Breast epithelium (tissue), 4 donors: Measurements from ENCODE around the gene CPSF4. TPM values are rescaled to one million over a fixed set of nuclear protein-coding genes. Genes with fewer than 3 reads are reported as not detected.

ENCODE experiments used
- DNase-seq, 2 donors: peaks; one replicate each; pipeline ENCODE4 v3.0.0-alpha.2; 2019; ENCODE audit warnings: low spot score in 2 of 2
- H3K27ac ChIP-seq, 2 donors: fragments of 200-600 bp; sonication (generic) in 1 of 2; one replicate each; pipeline ENCODE4 v1.5.1; 2016 to 2019; ENCODE audit warnings: mild to moderate bottlenecking in 1 of 2
- H3K27me3 ChIP-seq, 2 donors: fragments of 200-600 bp; sonication (generic) in 1 of 2; one replicate each; pipeline versions ENCODE4 v1.5.1 to v1.6.0; 2017 to 2019; ENCODE audit warnings: control low read depth in 1 of 2, mild to moderate bottlenecking in 1 of 2
- H3K36me3 ChIP-seq: fragments of 200-600 bp; one replicate; pipeline ENCODE4 v1.5.1; 2019
- H3K4me1 ChIP-seq, 2 donors: fragments of 200-600 bp; sonication (generic); one replicate each; pipeline ENCODE4 v1.5.1; 2016 to 2019; ENCODE audit warnings: control low read depth in 1 of 2
- H3K4me3 ChIP-seq, 3 donors: fragments of 200-600 bp; sonication (generic); 1 replicate in 2 of 3; 2 replicates in 1 of 3; pipeline ENCODE4 v1.5.1; 2016 to 2019; ENCODE audit warnings: mild to moderate bottlenecking in 3 of 3, moderate library complexity in 2 of 3
- H3K9me3 ChIP-seq, 2 donors: fragments of 200-600 bp; sonication (generic) in 1 of 2; one replicate each; pipeline ENCODE4 v1.5.1; 2016 to 2019; ENCODE audit warnings: control low read depth in 1 of 2
- POLR2A ChIP-seq: fragments of 450-650 bp; IDR thresholded peaks from one replicate; pipeline ENCODE4 v1.6.1; 2016; ENCODE audit warnings: antibody characterized with exemption, mild to moderate bottlenecking, moderate library complexity
- POLR2AphosphoS5 ChIP-seq, 3 donors: sonication (generic); formaldehyde crosslinking; IDR thresholded peaks; one replicate each; pipeline ENCODE4 v1.6.1; 2017; ENCODE audit warnings: antibody characterized with exemption in 3 of 3
- intact Hi-C: fragments of 100-400 bp; cut with DNase I; formaldehyde crosslinking; loops from one replicate; pipeline ENCODE4 v1.15.1; 2023; ENCODE audit warnings: low total_unique reads
- total RNA-seq, 3 donors: library from RNA; depleted of rRNA; stranded (reverse); fragments of >200 nt; gene quantifications; one replicate each; pipeline ENCODE4 v1.1.0, GENCODE V29; 2016
- TF ChIP-seq, protein P1 (sequence below), 3 donors: fragments of 450-650 bp; IDR thresholded peaks; one replicate each; pipeline ENCODE4 v1.5.1; 2016 to 2017; ENCODE audit warnings: antibody characterized with exemption in 3 of 3, mild to moderate bottlenecking in 3 of 3, moderate library complexity in 3 of 3

The CPSF4 gene
- total RNA-seq, 3 donors from 2014 or later, result 32.8 to 40.6 (median 32.9) TPM

DNA sequence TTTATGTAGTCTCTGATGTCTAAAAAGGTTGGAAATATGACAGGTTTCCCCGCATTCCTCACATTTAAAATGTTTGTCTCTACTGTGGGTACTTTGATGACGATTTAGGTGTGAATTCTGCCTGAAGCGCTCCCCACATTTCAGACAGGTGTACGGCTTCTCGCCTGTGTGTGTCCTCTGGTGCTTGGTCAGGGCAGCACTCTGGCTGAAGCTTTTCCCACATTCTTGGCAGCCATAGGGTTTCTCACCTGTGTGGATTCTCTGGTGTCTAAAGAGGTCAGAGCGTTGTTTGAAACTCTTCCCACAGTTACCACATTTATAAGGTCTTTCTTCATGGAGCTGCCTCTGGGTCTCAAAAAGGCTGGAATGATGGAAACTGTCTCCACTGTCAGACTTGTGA is 55.1 kb downstream of the CPSF4 start:
- peaks cover 0 to 9% of the 10 kb centered on the region in 2 donors for H3K4me1 ChIP-seq
- H3K27me3 ChIP-seq, result no peaks in the 10 kb centered on the region
- H3K27ac ChIP-seq, result no peak overlapping the region
- peak overlapping the region in 1 of 3 donors; percentile 22 for H3K4me3 ChIP-seq
- H3K36me3 ChIP-seq, result peaks cover 18% of the 10 kb centered on the region
- TF ChIP-seq POLR2A, result no peak
- TF ChIP-seq POLR2AphosphoS5 (IDR thresholded peaks at IDR 0.05), result no peak
- TF ChIP-seq, protein P1, sequence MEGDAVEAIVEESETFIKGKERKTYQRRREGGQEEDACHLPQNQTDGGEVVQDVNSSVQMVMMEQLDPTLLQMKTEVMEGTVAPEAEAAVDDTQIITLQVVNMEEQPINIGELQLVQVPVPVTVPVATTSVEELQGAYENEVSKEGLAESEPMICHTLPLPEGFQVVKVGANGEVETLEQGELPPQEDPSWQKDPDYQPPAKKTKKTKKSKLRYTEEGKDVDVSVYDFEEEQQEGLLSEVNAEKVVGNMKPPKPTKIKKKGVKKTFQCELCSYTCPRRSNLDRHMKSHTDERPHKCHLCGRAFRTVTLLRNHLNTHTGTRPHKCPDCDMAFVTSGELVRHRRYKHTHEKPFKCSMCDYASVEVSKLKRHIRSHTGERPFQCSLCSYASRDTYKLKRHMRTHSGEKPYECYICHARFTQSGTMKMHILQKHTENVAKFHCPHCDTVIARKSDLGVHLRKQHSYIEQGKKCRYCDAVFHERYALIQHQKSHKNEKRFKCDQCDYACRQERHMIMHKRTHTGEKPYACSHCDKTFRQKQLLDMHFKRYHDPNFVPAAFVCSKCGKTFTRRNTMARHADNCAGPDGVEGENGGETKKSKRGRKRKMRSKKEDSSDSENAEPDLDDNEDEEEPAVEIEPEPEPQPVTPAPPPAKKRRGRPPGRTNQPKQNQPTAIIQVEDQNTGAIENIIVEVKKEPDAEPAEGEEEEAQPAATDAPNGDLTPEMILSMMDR (IDR thresholded peaks at IDR 0.05), result no peak
- no peak for DNase-seq
- H3K9me3 ChIP-seq, result peaks cover 22 to 29% of the 10 kb centered on the region in 2 donors
- intact Hi-C loops, result no loop called here

DNA sequence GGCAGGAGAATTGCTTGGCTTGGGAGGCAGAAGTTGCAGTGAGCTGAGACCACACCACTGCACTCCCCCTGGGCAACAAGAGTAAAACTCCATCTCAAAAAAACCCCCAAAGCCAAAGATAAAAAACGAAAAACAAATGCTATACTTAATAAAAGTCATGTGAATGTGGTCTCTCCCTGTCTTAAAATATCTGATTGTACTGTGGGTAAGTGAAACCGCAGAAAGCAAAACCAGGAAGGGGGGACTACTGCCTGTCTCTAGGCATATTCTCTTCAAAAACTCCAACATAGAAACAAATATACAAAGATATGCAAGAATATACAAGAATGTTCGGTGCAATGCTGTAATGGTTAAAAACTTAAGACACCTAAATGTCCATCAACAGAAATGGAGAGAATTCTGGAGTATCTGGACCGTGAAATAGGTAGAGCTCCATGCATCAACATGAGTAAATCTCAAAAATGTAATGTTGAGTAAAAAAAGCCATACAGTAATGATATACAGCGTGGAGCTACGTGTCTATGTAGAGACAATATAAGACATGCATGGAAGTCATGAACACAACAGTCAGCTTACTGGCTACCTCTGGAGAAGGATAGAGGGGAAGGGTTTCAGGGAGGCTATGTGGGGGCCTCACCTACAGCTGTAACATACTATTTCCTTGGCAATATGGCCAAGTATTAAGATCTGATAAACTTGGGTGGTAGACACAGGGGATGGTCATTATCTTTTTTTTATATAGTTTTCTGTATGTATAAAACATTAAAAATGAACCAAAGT is 59.2 kb downstream of the CPSF4 start:
- TF ChIP-seq POLR2A, result no peak
- TF ChIP-seq, protein P1 (IDR thresholded peaks at IDR 0.05), result no peak
- TF ChIP-seq POLR2AphosphoS5 (IDR thresholded peaks at IDR 0.05), result no peak
- H3K36me3 ChIP-seq, result peaks cover 16% of the 10 kb centered on the region
- DNase-seq, result no peak

DNA sequence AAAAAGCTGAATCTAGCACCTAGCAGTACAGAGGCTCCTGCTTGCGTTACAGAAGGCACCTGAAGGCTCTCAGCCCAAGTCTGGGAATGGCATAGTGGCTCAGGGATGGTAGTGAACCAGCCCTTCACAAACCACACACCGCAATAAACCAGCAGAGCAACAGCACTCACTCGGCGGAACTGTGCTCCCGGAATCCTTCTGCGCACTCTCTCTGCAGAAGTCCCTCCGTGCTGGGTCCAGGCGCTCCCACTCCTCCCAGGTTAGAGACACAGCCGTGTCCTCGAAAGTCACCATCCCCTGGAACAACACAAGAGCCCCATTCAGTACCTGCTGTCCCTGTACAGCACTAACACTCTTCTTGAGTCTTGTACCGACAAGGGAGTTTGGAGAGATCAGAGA is 59.8 kb downstream of the CPSF4 start:
- peaks cover 10% of the 10 kb centered on the region for H3K36me3 ChIP-seq
- H3K9me3 ChIP-seq, result peaks cover 13 to 16% of the 10 kb centered on the region in 2 donors
- H3K27me3 ChIP-seq, result no peaks in the 10 kb centered on the region
- TF ChIP-seq POLR2A (no peak), POLR2AphosphoS5 (IDR thresholded peaks at IDR 0.05) (no peak)
- TF ChIP-seq, protein P1 (IDR thresholded peaks at IDR 0.05), result no peak
- no peak for DNase-seq
- H3K4me3 ChIP-seq, result peak overlapping the region; percentile 76 to 98 (median 87)
- peak overlapping the region in 1 of 2 donors; percentile 98 for H3K27ac ChIP-seq
- H3K4me1 ChIP-seq, result peaks cover 0 to 15% of the 10 kb centered on the region in 2 donors
- intact Hi-C loops, result no loop called here

More for the DNA sequence above, 59.2 kb downstream of the CPSF4 start:
- Histone ChIP-seq H3K27ac (no peak overlapping the region), H3K4me1 (peaks cover 0 to 15% of the 10 kb centered on the region in 2 donors), H3K27me3 (no peaks in the 10 kb centered on the region), H3K4me3 (peak overlapping the region; percentile 76 to 98 (median 87)), H3K9me3 (peaks cover 18 to 22% of the 10 kb centered on the region in 2 donors)
- intact Hi-C loops, result no loop called here

DNA sequence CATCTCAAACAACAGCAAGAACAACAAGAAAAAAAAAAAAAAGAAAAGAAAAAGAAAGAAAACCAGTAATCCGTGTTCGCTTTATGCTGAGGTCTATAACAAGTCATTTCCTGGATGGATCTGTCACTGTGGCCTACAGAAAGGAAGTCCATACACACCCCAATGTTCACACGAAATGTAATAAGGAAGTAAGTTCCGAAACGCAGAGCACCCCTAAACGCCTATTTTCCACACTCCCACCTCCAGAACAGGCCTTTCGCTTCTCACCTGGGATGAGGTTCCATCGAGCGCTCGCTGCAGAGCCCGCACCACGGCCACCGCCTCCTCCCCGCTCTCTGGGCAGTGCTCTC is 60.6 kb downstream of the CPSF4 start:
- peaks cover 2% of the 10 kb centered on the region for H3K36me3 ChIP-seq
- peaks cover 0 to 15% of the 10 kb centered on the region in 2 donors for H3K4me1 ChIP-seq
- no peak for TF ChIP-seq POLR2AphosphoS5 (IDR thresholded peaks at IDR 0.05)
- no peak for TF ChIP-seq POLR2A
- TF ChIP-seq, protein P1 (IDR thresholded peaks at IDR 0.05), result no peak
- H3K27ac ChIP-seq, result peak overlapping the region; percentile 96 to 98
- no peaks in the 10 kb centered on the region for H3K27me3 ChIP-seq
- no peak for DNase-seq
- H3K4me3 ChIP-seq, result peak overlapping the region; percentile 76 to 98 (median 87)
- intact Hi-C loops, result no loop called here
- H3K9me3 ChIP-seq, result peaks cover 5 to 8% of the 10 kb centered on the region in 2 donors
